CD4-positive, alpha-beta T cell treated with Interleukin-4 for 4 hours (primary cell): ENCODE data around the gene NSMF.

ENCODE experiments used
- DNase-seq: peaks from one replicate; pipeline ENCODE4 v3.0.0-alpha.2; 2020

NSMF gene, protein sequence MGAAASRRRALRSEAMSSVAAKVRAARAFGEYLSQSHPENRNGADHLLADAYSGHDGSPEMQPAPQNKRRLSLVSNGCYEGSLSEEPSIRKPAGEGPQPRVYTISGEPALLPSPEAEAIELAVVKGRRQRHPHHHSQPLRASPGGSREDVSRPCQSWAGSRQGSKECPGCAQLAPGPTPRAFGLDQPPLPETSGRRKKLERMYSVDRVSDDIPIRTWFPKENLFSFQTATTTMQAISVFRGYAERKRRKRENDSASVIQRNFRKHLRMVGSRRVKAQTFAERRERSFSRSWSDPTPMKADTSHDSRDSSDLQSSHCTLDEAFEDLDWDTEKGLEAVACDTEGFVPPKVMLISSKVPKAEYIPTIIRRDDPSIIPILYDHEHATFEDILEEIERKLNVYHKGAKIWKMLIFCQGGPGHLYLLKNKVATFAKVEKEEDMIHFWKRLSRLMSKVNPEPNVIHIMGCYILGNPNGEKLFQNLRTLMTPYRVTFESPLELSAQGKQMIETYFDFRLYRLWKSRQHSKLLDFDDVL

DNA sequence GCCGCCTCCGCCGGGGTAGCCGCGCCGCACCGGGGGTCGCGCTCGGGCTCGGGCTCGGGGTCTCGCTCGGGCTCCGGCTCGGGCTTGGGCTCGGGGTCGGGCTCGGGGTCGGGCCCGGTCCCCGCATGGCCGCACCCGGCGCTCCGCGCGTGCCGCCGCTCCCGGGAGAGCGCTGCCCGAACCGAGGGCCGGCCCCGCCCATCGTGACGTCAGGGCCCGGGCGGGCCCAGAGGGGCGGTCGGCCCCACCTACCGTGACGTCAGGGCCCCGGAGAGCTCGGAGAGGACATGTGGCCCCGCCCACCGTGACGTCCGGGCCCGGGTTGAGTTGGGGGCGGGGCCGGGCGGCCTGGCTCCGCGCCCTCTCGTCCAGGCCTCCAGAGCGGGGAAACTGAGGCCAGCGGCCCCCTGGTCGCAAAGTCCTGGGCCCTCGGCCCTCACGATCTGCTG, at the start of gene NSMF:
Gene NSMF (minus strand): TSS at position 183 of the 449 bp plus-strand sequence. CDS start 232 bp downstream, outside the sequence.
- DNase-seq, result peak; percentile 87

DNA sequence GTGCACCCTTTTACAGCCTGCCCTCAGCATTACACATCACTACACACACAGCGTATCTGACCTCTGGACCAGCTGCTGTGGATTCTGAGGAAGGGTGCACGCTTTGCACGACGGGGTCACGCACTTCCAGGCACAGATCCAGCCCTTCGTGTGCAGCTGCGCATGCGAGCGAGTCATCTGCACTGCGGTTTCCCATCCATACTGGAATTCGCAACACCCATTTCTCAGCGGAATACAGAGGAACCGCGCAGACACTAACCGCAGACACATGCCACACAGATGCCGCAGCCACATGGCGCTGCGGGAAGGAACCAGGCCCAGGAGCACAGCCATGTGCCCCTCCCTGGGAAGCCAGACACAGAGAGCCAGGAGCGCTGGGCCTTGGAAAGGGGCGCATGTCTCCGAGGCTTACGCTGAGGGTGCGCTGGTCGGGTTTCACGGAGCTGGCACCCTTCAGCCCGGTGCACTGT, 47.6 kb upstream of the NSMF start:
- no peak for DNase-seq

DNA sequence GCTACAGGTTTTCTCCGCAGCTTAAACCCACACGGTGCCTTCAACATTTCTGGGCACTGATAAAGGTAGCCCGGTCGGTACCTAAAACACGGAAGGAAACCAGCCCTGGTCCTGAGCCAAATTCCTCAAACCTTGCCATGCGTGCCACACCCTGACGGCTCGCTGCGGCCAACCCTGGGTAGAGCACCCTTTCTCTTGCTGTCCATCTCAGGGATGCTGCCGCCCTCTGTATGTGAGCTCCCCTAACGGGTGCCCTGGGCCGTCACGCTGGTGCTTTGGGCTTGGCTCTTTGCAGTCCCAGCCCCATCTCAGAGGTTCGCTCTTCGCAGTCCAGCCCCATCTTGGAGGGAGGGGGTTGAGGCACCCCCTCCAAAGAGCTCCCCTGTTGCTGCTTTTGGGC, 47.1 kb upstream of the NSMF start:
- no peak for DNase-seq

DNA sequence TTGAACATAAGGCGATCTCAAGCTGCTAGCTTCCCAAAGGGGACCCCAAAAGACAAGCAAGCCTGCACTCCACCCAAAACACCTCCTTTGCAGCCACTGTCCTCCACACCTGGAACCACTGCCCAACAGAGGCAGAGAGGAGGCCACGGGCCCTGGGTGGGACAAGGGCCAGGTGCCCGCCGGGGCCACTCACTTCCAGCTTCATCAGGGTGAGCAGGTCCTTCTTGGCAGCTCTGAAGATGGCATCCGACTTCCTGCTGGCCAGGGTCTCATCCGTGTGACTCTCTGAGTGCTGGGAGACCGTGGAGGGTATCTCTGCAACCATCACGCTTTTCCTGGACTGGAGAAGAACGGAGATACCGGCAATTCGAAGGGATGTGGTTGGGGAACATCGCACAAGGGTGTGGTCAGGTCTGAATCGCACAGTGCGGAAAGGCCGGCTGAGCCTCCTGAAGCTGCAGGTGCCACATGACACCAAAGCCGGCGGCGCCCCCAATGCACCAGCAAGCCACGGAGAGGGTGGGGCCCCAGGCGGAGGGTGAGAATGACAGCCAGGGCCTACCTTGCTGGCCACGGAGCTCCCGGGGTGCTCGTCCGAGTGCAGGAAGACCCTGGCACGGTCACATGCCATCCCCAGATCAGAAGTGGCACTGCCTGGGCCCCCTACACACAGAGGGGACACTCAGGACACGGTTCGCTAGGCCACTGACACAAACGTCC, 46.4 kb upstream of the NSMF start:
- DNase-seq, result no peak

DNA sequence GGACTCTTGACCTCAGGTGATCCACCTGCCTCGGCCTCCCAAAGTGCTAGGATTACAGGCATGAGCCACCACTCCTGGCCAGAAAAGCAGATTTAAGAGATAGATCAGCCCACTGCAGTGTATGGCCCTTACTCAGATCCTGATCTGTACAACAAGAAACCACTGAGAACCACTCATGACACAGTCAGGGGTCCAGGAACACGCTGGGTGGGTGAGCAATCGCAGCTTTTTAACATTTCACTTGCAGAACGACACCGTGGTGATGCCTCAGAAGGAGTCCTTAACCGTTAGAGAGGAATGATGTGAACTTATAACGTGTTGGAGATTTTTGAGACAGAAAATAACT, 45.3 kb upstream of the NSMF start:
- DNase-seq, result no peak

GRCh38 chr9:137502008-137502911, 43.1 kb upstream of the NSMF start:
- DNase-seq, result no peak

DNA sequence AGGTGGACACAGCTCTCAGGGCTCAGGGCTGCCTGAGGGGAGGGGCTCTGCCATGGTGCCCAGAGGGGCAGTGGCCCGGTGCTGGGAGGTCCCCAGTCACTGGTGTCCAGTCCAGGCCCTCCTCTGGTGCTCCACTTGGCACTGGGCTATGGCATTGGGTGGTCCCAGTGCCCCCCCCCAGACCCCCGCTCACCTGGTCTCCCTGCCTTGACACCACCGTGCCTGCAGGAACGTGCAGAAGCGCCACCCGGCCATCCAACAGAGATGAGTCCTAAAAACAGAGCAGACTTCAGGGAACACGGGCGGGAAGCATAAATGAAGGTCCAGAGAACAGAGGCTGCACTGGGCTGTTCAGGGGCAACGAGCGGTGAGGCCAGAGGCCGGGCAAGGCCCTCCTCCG, 42.3 kb upstream of the NSMF start:
- DNase-seq, result no peak

DNA sequence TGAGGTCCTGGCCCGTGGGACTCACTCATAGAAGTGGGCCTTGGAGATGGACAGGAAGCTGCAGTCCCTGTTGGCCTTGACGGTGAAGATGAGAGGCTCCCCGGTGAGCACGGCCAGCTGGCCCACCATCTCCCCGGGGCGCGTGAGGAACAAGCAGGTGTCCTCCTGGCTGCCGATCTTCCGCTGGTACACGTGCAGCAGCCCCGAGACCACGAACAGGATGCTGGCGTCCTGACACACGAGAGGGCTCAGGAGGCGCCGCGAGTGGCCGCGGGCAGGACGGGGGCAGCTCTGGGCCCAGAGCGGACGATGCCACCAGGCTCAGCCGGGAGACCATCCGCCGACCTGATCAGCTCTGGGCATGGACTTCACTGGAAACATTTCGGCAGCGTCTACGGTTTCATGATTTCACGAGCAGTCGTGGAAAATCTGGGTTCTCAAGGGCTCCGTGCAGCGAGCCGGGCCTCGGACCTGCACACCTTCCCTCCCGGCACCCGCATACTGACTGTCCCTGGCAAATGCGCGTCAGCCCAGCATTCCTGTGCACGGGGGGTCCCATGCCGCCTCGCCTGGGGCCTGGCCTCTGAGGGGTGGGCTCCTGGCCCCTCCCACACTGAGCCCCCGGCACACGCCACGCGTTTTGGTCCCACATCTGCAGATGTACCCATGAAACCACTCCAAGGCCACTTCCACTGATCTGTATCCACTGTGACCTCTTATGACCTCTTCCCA, 41.7 kb upstream of the NSMF start:
- no peak for DNase-seq

DNA sequence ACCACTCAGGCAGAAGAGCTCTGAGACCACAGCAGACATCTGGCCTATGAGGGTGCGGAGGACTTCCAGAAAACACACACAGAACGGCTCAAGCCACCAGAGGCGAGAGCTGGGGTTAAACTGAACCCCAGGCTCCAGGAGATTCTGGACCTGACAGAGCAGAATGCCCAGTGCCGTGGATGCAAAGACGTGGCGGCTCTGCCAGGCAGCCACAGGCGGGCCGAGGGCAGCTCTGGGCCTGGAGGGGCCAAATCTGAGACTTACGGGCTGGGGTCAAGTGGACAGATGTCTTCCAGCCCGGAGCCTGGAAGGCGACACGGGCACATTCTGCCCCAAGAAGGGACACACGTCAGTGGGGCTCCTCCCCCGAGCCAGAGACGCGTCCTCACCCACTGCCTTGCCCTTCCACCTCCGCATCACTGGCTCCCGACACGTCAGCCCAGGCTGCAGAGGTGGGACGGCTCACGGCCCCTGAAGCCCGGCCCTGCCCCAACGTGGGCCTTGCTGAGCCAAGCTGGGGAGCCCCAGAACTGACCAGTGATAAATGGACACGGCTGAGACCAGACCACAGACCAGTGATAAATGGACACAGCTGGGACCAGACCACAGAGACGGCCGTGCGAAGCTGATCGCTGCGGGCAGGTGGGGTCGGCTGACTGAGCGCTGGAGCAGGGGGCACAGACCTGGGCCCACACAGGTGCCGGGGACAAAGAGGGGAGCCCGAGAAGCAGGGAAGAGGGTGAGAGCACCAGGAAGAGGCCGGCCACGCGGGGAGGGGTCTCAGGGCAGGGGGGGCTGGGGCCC, 40.9 kb upstream of the NSMF start:
- DNase-seq, result no peak

DNA sequence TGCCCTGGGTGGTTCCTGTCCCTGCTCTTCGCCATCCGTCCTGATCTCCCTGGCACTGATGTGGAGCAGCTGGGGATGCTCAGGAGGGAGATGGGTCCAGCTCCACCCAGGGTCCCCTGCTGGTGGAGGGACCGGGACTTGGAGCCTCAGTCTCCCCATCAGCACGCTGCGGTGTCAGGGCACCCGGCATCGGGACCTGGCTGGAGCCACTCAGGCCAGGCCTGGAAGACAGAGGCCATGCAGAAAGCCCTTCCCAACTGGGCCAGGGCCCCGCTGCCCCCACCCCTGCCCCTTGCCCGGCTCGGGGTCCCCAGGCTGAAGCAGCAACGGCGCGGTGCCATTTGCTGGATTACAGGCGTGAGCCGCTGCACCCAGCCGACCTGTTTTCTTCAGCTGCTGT, 40.3 kb upstream of the NSMF start:
- DNase-seq, result no peak

GRCh38 chr9:137498720-137499150, 39.6 kb upstream of the NSMF start:
- DNase-seq, result no peak

- no peak for DNase-seq
Measured at GRCh38 chr9:137497921-137498719, 39.0 kb upstream of the NSMF start.

- no peak for DNase-seq
Measured at GRCh38 chr9:137496601-137497375, 37.7 kb upstream of the NSMF start.

DNA sequence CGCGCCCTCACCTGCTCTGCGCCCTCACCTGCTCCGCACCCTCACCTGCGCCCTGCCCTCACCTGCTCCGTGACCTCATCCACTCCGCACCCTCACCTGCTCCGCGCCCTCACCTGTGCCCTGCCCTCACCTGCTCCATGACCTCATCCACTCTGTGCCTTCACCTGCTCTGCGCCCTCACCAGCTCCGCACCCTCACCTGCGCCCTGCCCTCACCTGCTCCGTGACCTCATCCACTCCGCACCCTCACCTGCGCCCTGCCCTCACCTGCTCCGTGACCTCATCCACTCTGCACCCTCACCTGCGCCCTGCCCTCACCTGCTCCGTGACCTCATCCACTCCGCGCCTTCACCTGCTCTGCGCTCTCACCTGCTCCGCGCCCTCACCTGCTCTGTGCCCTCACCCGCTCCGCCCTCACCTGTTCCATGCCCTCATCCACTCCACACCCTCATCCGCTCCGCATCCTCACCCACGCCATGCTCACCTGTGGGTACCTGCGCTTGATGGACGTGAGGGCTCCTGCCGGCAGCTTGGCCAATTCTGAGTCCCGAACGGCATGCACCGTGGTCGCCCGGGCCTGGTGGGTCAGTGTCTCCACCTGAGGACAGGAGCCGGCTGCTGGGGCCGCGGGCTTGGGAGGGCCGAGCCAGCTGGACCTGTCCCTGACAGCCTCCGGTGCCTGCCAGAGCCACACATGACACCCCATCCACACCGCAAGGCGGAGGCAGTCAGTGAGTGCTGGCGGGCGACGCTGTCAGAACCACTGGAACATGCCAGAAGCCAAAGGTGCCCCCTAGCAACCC, 35.6 kb upstream of the NSMF start:
- DNase-seq, result no peak

DNA sequence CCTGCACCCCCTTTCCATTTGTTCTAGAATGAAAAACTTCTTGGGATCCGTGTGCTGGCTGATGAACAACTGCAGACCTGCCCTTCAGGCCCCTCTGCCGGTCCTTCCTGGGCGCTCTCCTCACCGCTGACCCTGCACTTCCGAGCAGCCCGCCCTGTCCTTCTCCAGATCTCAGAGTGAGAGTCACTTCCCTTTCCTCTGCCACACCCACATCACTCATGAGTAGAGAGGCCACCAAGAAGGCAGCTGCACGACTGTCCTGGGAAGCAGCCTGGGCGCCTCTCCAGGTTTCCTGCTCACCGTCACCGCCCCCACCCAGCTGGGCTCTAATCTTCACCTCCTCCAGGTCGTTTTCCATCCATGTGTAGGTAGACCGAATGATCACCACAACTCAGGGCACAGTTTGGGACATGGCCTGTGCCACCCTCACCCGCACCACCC, 35.0 kb upstream of the NSMF start:
- no peak for DNase-seq

DNA sequence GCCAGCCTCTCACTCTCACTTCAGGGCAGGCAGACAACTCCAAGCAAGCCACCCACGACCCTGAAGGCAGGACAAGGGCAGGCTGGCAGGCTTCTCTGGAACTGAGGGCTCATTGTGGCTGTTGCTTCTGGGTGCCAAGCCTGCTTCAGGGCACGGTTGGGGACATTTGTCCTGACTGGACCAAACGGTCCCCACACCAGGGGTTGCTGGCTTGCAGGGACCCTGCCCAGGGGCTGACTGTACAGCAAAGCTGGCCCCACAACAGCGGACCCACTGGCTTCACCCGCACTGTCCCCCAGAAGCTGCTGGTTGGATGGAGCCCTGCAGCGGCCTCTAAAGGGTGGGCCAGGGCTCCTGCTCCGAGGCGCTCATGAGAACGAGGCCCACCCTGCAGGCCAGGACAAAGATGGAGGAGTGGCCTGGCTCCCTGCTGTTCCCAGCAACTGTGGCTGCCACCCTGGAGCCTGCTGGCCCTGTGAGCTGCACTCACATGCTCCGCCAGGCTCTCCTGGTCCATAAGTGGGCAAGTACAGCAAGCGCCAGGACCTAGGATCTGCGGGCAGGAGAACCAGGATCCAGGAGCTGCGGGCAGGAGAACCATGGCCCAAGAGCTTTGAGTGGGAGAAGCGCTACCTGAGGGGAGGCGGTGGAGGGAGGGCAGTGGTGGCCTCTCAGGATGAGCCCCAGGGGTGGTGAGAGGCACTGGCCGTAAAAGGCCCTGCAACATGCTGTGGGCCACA, 34.4 kb upstream of the NSMF start:
- DNase-seq, result no peak

DNA sequence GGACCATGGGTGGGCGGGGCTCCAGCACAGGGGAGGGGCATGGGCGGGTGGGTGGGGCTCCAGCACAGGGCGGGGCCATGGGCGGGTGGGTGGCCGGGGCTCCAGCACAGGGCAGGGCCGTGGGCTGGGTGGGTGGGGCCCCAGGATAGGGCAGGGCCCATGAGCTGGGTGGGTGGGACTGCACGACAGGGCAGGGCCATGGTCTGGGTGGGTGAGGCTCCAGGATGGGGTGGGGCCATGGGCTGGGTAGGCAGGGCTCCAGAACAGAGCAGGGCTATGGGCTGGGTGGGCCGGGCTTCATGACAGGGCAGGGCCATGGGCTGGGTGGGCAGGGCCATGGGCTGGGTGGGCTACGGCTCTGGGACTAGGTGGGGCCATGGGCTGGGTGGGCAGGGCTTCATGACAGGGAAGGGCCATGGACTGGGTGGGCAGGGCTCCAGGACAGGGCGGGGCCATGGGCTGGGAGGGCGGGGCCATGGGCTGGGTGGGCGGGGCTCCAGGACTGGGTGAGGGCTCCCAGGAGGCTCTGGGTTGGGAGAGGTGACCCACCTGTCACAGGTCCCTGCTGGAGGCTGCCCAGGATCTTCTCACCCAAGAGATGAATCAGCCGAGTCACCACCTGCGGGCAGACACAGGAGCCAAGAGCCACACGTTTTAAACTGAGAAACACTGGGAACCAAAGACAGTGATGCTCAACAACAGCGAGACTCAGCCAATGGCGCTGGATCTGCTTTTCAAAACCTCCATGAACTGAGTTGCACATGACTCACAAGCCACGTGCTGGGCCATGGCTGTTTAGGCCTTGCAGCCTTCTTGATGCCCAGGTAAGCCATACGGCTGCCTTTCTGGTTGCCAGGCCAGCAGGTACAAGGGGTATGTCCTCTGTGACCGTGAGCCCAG, 33.6 kb upstream of the NSMF start:
- no peak for DNase-seq
